HG03575 (cell line): Measurements from ENCODE around the gene FAM174B.

Experiments used
- ATAC-seq: cut with Tn5 transposase; IDR thresholded peaks from one replicate; pipeline ENCODE4 v1.9.1; 2021; ENCODE audit not compliant: unreplicated experiment, insufficient number of reproducible peaks, low FRiP score; ENCODE audit errors: extremely low read depth

Gene FAM174B

DNA sequence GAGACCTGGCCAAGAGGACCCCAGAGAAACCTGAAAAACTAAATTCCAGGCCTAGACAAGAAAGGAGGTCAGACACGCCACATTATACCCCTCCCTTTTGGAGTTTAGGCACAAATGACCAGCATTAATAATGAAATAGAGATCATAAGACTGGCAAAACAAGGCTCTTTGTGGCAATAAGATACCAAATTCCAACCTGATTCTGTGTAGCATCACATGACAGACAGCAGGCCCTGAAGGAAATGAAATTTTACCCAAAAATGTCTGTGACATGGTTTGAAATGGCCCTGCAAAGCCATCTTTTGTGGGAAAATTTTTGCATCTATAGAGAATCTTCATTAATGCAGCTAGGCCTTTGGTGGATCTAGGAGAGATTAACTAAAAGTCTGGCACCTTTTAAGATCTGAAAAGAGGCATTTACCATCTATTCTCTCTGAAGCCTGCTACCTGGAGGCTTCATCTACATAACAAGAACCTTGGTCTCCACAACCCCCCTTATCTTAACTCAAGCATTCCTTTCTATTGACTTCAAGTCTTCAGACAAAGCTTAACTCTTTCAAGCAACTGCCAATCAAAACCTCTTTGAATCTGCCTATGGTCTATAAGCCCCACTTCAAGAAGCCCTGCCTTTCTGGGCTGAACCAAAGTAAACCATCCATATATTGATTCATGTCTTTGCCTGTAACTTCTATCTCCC is 8.0 kb downstream of the FAM174B start:
- ATAC-seq, result no peak

DNA sequence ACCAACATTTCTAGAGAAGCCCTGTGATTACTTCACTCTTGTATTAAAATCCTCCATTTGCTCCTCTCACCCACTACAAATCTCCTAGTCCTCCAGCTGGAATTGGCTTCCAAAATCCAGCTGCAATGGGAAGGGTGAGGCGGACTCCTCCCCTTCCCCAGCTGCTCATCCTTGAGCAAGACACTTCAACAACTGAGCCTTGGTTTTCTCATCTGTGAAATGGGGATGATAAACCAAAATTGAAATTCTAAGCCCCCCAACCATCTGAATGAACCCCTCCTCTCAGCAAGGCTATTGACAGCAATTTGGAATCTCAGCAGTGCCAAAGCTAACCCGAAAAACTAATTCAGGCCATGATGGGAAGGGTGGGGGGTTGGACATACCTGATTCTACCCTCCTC is 9.4 kb downstream of the FAM174B start:
- ATAC-seq, result no peak

DNA sequence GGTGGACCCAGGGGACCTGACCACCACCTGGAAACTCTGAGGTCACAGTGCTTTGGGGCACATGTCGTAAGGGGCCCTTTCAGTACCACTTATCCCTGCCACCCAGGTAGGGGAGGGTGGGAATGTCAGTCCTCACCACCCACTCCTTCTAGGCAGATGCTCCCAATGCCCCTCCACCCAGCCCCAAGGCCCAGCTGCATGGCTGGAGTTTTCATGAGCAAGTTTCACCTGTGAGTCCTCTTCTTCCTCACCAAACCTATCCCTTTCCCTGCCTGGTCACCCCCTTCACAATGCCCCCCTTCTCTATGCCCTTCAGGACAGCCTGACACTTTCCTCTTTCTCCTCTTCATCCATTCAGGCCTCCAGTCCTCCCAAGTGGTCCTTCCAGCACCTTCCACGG is 9.8 kb downstream of the FAM174B start:
- no peak for ATAC-seq

DNA sequence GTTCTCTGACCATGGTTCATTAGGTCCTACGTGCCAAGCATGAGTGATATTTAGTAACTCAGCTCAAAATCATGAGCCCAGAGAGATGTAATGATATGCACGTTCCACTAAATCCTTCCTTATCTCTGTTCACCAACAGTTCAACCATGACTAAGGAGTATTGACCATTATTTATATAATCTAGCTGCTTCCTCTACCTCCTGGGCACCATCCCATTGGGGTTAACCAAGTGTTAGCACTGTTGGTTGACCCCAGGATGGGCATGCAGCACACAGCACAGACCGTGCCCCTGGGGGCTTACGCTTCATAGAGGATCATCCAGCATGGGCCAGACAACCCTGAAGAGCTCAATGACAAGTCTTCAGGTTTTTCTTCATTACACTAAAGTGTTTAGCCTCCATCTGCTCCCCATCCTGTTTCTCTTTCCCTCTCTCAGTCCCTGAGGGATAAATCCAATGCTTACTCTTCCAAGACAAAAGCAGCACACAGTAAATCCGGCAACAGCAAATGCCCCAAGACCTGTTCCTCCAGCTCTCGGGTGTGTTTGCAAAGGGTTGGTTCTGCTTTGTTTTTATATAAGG is 10.4 kb downstream of the FAM174B start:
- no peak for ATAC-seq

DNA sequence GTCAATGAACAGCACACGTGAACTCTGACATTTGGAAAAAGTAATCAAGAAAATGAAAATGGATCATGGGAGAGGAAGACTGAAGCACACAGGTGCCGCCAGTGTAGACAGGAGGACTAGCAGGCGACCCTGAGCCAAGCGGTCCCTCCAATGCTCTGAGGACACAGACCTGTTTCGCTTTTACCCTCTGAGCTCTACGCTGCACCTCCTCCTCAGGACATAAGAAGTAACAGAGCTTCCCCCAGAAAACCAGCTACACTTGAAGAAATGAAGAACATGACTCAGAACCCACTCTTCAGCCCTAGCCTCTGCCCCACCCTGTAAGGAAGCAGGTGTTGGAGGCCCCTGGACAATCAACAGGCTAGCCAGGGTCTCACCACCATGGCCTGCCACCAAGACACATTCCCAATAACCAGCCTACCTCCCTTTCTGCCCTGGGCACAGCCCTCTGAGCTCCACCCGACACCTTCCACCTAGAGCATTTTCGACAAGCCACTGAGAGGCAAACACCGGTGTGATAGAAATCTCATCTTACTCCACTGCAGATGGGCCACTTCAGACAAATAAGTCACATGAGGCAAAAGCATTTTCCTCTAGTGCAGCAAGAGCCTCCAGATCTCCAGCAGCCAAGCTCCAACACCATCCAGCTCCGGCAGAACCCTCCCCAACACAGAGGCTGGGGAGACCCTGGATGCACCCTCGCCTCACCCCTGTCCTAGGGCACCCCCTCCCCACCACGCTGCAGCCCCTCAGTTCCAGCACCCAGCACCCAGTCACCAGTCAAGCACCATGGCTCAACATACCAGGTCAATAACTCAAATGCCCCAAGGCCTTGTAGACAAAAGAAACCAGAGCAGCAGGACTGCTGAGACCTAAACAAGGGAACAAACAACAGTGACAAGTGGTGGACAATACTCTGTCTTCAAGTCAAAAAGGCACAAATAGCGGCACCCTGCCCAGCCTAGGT is 11.4 kb downstream of the FAM174B start:
- no peak for ATAC-seq

- no peak for ATAC-seq
Measured at GRCh38 chr15:92638709-92639365, 16.7 kb downstream of the FAM174B start.

DNA sequence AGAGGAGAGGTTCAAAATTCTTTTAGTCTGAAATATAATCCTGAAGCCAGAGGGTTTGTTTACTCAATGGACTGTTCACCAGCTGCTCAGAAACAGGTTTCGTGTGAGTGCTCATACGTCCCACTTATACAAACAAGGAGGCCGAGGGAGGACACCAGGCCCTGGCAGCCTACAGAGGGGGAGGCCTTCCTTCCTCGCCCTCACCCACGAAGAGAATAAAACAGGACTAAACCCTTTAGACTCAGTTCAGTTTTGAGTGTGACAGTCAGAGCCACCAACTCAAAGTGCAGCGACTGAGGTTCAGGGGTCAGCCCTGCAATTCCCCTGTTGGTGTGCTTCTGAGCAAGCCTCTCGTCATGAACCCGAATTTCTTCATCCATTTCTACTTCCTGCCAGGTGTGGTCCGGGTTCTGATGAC is 17.3 kb downstream of the FAM174B start:
- no peak for ATAC-seq

DNA sequence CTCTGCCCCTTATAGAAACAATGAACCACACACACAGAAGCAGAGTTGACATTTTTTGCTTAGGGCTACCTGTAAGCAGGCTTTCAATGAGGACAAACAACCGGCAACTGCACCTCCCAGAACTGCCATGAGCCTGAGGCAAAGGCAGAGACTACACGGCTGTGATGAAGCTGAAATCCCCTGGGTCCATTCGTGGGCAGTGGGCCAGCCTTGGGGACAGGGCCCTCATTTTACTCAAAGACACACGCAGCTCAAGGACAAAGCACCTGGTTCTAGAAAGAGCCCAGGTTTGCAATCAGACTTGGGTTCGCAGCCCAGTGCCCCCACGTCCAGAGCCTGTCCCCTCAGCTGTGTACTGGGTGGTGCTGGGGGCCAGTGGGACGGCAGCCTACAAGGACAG is 17.9 kb downstream of the FAM174B start:
- no peak for ATAC-seq

- no peak for ATAC-seq
Measured at GRCh38 chr15:92636908-92637481, 18.6 kb downstream of the FAM174B start.

GRCh38 chr15:92636401-92636907 is 19.1 kb downstream of the FAM174B start:
- no peak for ATAC-seq

DNA sequence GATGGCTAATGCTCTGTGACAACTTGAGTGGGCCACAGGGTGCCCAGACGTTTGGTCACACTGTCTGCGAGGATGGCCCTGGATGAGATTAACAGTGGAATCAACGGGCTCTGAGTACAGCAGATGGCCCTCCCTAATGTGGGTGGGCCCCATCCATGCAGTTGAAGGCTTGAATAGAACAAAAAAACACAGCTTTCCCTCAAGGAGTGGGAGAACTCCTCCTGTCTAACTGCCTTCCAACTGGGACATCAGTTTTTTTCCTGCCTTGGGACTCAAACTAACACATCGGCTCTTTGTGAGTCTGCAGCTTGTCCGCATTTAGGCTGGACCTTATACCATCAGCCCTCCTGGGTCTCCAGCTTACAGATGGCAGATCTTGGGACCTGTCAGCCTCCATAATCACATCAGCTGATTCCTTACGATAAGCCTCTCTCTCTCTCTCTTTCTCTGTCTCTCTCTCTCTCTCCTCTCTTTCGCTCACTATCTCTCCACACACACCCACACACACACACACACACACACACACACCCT is 20.8 kb downstream of the FAM174B start:
- ATAC-seq, result no peak

- ATAC-seq, result no peak
Measured at GRCh38 chr15:92634060-92634459, 21.5 kb downstream of the FAM174B start.

GRCh38 chr15:92633418-92633817 is 22.2 kb downstream of the FAM174B start:
- ATAC-seq, result no peak

GRCh38 chr15:92633001-92633400 is 22.6 kb downstream of the FAM174B start:
- ATAC-seq, result no peak

GRCh38 chr15:92631721-92632120 is 23.9 kb downstream of the FAM174B start:
- no peak for ATAC-seq

- ATAC-seq, result no peak
Measured at GRCh38 chr15:92629975-92630626, 25.5 kb downstream of the FAM174B start.

DNA sequence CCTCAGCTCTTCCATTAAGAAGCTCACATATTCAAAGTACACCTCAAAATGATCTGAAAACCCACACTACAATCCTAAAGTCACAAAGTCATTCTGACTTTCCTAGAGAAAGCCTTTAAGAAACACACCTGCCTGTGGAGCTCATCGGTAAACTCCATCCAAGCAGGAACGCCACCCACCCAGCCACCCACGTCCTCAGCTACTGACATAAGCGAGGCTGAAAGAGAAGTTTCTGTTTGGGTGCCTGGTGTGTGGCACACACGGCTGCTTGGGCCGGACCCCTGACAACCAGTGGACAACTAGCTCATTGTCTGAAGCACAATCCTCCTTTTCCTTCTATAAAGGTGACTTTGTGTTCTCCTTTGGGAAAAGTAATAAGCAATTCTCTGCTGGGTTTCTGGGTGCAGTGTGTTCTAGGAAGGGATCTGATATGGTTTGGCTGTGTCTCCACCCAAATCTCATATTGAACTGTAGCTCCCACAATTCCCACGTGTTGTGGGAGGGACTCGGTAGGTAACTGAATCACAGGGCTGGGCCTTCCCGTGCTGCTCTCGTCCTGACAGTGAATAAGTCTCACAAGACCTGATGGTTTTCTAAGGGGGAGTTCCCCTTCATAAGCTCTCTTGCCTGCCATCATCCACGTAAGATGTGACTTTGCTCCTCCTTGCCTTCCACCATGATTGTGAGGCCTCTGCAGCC is 26.1 kb downstream of the FAM174B start:
- ATAC-seq, result no peak

DNA sequence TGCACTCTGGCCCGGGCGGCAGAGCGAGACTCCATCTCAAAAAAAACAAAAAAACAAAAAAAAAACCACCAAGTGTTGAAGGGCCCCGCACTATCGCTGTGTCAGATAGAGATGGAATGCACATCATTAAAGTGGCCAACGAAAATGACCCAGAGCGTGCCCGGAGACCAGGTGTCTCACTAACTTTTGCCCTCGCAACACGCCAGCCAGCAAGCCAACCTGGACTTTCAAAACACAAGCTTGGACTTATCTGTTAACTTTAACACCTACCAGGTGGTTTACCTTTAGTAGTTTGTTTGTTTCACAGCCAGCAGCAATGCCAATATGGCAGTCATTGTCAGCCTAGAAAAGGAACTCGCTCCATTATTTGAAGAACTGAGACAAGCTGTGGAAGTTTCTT is 28.6 kb downstream of the FAM174B start:
- no peak for ATAC-seq
